ENCODE measurements around the gene PDSS2.

DNA sequence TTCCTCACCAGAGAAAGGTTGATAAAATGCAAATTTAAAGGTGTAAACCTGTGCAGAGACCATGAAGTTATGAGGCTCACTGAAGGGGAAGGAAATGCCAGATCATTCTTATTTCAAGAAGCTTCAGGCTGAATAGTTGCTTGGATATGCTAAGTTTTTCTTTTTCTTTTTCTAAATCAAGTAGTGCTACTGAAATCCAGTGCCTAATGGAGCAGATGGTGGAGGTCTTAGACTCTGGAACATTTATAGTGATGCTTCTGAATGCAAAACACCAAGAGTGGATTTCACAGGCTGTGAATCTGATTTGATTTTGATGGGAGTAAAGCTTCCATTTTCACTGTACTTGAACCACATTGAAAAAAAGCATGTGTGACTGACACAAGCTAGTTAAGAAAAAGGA, 192.8 kb downstream of the PDSS2 start:
- TF ChIP-seq, protein P1, sequence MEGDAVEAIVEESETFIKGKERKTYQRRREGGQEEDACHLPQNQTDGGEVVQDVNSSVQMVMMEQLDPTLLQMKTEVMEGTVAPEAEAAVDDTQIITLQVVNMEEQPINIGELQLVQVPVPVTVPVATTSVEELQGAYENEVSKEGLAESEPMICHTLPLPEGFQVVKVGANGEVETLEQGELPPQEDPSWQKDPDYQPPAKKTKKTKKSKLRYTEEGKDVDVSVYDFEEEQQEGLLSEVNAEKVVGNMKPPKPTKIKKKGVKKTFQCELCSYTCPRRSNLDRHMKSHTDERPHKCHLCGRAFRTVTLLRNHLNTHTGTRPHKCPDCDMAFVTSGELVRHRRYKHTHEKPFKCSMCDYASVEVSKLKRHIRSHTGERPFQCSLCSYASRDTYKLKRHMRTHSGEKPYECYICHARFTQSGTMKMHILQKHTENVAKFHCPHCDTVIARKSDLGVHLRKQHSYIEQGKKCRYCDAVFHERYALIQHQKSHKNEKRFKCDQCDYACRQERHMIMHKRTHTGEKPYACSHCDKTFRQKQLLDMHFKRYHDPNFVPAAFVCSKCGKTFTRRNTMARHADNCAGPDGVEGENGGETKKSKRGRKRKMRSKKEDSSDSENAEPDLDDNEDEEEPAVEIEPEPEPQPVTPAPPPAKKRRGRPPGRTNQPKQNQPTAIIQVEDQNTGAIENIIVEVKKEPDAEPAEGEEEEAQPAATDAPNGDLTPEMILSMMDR (IDR thresholded peaks at IDR 0.05; ENCODE audit: low read depth, low read length, poor library complexity, severe bottlenecking) = no peak
- TF ChIP-seq EZH2phosphoT487 (IDR thresholded peaks at IDR 0.05; ENCODE audit: borderline replicate concordance, low read length) = no peak

All from DOHH2 (cell line).